Osteocyte (in vitro differentiated cells): ENCODE measurements around the gene PLD4. TPM values are rescaled to one million over a fixed set of nuclear protein-coding genes. Genes with fewer than 3 reads are reported as not detected.

ENCODE experiments used
- DNase-seq: peaks from one replicate; pipeline ENCODE4 v3.0.0; 2021; ENCODE audit warnings: mixed read lengths; ENCODE audit not compliant: unreplicated experiment; ENCODE audit errors: extremely low spot score
- H3K27ac Mint-ChIP-seq: one replicate; pipeline ENCODE4 v1.8.0; 2021; ENCODE audit warnings: mild to moderate bottlenecking, mixed read lengths; ENCODE audit not compliant: unreplicated experiment
- H3K27me3 Mint-ChIP-seq: one replicate; pipeline ENCODE4 v1.8.0; 2021; ENCODE audit warnings: mixed read lengths; ENCODE audit not compliant: unreplicated experiment
- H3K36me3 Mint-ChIP-seq: one replicate; pipeline ENCODE4 v1.8.0; 2021; ENCODE audit warnings: mixed read lengths; ENCODE audit not compliant: unreplicated experiment
- H3K4me1 Mint-ChIP-seq: one replicate; pipeline ENCODE4 v1.8.0; 2021; ENCODE audit warnings: mixed read lengths; ENCODE audit not compliant: unreplicated experiment
- H3K4me3 Mint-ChIP-seq: one replicate; pipeline ENCODE4 v1.8.0; 2021; ENCODE audit warnings: mild to moderate bottlenecking, moderate library complexity, mixed read lengths; ENCODE audit not compliant: unreplicated experiment
- H3K9me3 Mint-ChIP-seq: one replicate; pipeline ENCODE4 v1.8.0; 2021; ENCODE audit warnings: mixed read lengths; ENCODE audit not compliant: unreplicated experiment
- CTCF ChIP-seq: fragments of 200-600 bp; sonication (generic); IDR thresholded peaks from 2 replicates; pipeline ENCODE4 v1.5.0; 2021; ENCODE audit warnings: antibody characterized with exemption, mild to moderate bottlenecking, moderate library complexity
- total RNA-seq: library from RNA; stranded (reverse); gene quantifications from 2 replicates; pipeline ENCODE4 v1.2.1, GENCODE V29; 2021

Gene PLD4
- total RNA-seq, 1 donor from 2014 or later: 0.05 TPM

- Mint-ChIP-seq H3K9me3 (no peaks in the 10 kb centered on the region), H3K36me3 (no peaks in the 10 kb centered on the region), H3K4me3 (peak overlapping the region; percentile 75), H3K4me1 (peaks cover 79% of the 10 kb centered on the region), H3K27me3 (no peaks in the 10 kb centered on the region), H3K27ac (peak overlapping the region; percentile 93)
- peak; percentile 92 for DNase-seq
- no peak for TF ChIP-seq CTCF
These were observed 45.8 kb downstream of the PLD4 start for GRCh38 chr14:104970231-104971068.

GRCh38 chr14:104971447-104972240, 47.0 kb downstream of the PLD4 start:
- no peak for DNase-seq
- H3K9me3 Mint-ChIP-seq: no peaks in the 10 kb centered on the region
- H3K27me3 Mint-ChIP-seq: no peaks in the 10 kb centered on the region
- H3K27ac Mint-ChIP-seq: peak overlapping the region; percentile 93
- H3K36me3 Mint-ChIP-seq: no peaks in the 10 kb centered on the region
- peaks cover 89% of the 10 kb centered on the region for H3K4me1 Mint-ChIP-seq
- H3K4me3 Mint-ChIP-seq: peak overlapping the region; percentile 26
- no peak for TF ChIP-seq CTCF

GRCh38 chr14:104972301-104973134, 47.8 kb downstream of the PLD4 start:
- Mint-ChIP-seq H3K4me1 (peaks cover 93% of the 10 kb centered on the region), H3K27ac (peak overlapping the region; percentile 93), H3K27me3 (no peaks in the 10 kb centered on the region), H3K36me3 (no peaks in the 10 kb centered on the region), H3K4me3 (no peak overlapping the region), H3K9me3 (no peaks in the 10 kb centered on the region)
- TF ChIP-seq CTCF: no peak
- DNase-seq: peak; percentile 91

- H3K9me3 Mint-ChIP-seq: no peaks in the 10 kb centered on the region
- H3K4me1 Mint-ChIP-seq: peaks cover 90% of the 10 kb centered on the region
- no peaks in the 10 kb centered on the region for H3K36me3 Mint-ChIP-seq
- H3K27ac Mint-ChIP-seq: peak overlapping the region; percentile 93
- no peaks in the 10 kb centered on the region for H3K27me3 Mint-ChIP-seq
- TF ChIP-seq CTCF: no peak
- DNase-seq: peak; percentile 96
- H3K4me3 Mint-ChIP-seq: no peak overlapping the region
These were observed 48.4 kb downstream of the PLD4 start for GRCh38 chr14:104973135-104973384.
